NCI-H748 treated with DMSO at 0.1 percent for 48 hours (cell line): ENCODE results near the gene CYBC1.
A peak's percentile ranks its signal among the peaks of the same experiment; 100 is the strongest.

ENCODE experiments used
- DNase-seq: peaks from one replicate; lab custom pipeline; 2025; lab: John Stamatoyannopoulos, UW

CYBC1 gene

DNA sequence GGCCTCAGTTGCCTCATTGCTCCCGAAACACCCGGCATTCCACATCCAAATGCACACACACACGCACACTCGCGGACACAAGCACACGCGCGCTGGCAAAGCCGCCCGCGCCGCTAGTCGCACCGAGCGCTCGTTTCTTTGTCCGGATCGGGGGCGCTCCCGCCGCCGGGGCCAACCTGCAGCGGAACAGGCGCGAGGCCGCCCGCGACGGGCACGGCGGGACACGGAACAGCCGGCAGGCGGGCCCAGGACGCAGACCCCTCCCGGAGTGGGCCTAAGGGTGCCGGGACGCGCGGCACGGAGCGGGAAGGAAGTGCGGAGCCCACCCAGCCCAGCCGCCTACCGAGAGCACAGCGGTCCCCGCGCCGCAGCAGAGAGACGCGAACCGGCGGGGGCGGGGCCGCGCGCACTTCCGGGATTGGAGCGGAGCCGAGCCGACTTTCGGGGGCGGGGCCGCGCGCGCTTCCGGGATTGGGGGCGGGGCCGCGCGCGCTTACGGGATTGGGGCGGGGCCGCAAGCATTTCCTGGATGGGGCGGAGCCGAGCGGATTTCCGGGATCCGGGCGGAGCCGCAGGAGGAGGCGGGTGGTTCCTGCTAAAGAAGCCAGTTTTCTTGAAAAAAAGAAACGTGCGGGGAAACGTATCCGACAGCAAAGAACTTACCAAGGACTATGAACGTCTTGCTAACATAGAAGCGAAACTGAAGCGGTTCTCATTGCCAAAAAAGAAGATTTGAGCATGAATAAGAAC lies at the start of gene CYBC1:
CYBC1 (minus strand) TSS at position 396 of the 750 bp plus-strand sequence. CDS start 1,498 bp downstream, outside the sequence.
- peak; percentile 84 for DNase-seq

DNA sequence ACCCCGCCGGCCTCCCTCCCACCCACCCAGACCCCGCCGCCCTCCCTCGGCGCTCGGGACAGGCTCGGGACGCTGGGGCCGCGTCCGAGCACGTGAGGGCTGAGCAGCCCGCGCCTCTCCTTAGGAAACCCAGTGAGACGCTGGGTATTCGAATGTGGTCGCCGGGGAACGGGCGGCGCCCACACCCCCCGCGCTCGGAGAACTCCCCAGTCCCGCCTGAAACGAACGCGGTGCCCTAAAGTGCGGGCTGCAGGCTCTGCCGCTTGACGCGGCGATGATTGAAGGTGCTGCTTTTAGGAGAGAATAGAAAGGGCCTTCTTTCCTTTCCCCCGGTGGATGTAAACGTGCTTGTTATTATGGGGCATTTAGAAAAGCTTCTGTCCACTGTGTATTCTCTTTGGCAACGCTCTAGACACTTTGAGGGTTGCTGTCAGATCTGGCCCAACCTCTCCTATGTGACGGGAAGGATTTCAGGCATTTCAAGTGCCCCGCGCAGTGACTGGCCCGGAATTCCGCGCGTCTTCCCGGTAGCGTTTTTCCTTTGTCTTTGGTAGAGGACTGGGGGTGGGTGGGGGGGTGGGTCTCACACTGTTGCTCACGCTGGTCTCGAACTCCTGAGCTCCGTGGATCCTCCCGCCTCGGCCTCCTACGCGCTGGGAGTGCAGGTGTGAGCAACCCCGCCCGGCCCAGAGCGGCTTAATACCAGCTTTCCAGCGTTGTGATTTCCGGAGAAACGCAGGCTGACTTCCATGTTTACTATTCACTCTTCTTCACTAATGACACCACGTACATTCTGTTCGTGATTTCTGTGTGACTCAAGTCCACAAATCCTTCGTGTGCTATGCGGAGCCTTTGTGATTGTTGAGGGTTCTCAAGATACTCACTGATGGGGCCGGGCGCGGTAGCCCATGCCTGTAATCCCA lies 47.2 kb upstream of the CYBC1 start:
- no peak for DNase-seq

DNA sequence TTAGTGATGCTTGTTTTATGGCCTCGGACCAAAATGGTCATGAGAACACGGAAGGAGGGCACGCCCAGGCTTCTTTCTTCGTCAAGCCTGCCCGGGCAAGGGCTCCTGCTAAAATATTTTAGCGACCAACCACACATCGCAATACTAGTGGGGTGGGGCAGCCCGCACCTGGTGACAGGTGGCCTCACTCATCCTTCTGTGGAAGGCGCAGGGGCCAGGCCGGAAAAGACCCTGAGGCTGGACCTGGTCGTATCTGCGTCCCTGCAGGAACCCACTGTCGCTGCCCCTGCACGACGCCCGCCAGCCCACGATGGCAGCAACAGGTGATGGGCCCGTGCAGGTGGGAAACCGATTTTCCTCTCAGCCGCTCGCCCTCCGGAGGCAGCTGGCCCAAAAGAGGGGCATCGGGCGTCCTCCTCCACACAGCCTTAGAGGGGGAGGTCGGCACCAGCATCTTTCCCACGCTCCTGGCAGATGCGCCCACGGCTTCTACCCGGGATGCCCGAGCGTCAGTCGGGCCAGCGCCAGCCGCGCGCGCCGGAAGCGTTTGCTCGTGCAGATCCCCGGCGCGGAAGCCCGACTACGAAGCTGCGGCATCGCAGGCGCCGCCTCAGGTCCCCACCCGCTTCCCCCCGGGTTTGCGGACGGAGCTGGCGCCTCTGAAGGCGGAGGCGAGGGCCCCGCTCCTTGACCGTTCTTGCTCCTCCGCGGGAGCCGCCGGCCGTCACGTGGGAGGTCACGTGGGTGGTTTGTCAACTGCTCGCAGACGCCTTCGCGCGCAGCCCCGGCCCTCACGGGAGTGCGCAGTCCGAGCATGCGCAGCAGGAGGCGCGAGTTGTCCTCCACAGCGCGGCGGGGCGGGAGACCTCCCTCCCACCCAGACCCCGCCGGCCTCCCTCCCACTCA lies 46.2 kb upstream of the CYBC1 start:
- DNase-seq: peak; percentile 86

DNA sequence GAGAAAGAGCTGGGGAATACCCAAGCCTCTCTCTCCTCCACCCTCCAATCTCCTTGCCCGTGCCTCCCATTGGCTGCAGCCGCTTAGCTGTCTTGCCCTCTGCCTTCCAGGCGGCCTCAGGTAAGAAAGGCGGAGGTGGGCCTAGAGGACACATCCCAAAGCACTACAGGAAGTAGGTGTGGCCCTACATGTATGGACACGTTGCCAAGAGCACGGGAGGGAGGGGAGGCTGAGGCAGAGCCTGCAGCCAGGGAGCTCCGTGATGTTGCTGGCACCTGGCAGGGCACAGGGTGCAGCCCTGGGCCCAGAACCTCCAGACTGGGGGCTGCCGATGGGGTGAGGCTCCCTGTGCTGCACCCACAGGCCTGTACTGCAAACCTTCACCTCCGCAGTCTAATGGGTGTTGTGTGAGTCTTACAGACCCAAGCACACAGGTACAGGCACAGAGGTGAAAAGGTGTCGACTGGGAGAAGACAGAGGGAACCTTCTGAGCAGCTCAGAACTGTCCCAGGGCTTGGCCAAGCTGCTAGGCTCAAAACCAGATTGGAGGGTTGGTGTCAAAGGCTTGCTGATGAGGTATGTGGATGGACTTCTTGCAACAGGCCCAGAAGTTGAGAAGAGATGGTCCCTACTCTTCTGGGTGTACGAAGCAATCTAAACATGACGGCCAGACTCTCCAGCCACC lies 45.4 kb upstream of the CYBC1 start:
- peak; percentile 63 for DNase-seq

DNA sequence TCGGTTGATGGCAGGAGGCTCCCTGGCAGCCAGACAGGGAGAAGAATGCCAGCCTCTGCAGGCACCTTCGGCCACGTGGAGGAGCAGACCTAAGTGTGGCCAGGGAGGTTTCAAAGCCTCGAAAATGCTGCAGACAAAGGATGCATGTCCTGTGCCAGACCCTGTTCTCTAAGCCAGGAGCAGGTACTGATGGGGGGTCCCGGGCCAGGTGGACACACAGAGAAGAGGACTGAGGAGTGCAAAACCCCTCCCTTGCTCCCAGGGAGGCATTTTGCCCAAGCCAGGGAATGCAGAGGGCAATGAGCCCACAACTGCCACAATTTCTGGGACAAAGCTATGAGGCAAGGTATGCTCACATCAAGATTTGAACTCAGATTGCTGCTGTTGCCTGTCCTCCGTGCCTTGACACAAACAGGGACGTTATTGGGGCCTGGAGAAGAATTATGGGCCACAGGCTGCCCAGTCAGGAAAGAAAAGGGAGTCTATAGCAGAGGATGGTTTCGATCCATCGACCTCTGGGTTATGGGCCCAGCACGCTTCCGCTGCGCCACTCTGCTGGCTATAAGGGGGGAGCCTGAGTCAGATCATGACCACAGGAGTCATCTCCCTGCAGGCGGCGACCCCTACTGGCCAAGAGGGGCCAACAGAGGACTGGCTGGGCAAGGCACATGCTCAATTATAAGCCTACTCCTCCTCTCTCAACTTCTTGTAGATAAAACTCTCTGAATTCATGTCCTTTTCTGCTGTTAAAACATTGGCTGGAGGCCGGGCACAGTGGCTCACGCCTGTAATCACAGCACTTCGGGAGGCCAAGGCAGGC lies 43.9 kb upstream of the CYBC1 start:
- peak; percentile 91 for DNase-seq

DNA sequence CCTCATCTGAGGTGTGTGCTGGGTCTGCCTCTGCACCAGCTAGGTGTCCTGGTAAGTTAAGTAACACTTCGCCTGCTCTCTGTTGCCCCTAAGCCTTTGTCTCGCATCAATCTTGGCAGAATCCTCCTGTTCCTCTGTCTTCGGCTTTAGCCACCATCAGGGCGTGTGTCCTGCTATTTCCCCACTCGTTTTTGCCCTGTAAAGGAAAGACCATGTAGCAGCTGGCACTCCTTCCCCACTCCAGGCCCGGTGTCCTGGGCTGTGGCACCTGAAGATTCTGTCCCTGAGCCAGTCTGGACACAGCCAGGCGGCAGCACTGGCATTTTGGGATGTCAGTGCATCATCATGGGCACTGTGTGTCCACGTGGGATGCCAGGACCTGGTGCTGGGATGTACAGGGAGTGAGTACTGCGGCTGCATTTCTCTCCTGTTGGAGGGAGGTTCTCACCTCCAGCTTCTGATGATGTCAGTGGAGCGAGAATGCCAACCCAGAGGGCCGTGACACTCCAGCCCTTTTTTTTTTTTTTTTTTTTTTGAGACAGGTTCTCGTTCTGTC lies 42.8 kb upstream of the CYBC1 start:
- DNase-seq: no peak

DNA sequence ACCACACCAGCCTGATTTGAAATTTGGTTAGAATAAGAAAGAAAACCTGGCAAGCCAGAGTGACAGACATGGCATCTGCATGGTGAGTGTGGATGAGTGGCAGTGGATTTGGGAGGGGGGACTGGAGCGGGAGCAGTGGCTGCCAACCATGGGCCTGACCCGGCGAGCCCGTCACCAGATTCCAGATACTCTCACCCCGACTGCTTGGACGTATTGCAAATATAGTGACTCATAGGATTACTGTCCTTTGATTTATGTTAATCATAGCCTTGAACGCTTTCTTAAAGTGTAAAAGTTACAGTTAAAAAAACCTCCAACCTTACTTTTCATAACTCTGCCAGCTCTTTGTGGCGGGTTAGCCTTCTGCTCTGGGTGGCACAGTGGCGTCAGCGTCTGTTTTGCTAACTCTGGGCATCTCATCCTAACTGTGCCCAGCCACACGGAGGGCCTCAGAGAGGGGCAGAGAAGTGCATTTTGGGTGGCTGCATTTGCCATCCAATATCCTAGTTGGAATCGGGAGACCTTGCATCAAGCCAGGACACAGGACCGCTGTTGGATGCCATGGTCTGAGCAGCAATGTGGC lies 42.2 kb upstream of the CYBC1 start:
- no peak for DNase-seq

DNA sequence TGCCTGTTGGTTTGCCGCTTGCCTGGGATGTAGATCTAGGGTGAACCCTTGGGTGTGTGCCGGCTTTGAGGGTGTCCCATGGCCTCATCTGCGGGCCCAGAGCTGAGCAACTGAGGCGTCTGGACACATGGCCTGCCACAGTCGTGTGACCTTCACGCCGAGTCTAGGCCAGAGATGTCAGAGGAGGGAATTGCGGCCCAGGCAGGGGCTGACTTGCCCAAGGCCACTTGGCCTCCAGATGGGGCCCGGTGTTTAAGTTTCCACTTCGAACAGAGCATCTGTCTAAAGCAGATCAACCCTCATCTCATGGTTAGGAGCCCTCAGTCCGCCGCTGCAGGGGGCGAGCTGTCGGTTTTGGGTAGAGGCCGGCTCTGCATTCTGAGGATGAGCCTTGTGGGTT lies 41.0 kb upstream of the CYBC1 start:
- DNase-seq: no peak

DNA sequence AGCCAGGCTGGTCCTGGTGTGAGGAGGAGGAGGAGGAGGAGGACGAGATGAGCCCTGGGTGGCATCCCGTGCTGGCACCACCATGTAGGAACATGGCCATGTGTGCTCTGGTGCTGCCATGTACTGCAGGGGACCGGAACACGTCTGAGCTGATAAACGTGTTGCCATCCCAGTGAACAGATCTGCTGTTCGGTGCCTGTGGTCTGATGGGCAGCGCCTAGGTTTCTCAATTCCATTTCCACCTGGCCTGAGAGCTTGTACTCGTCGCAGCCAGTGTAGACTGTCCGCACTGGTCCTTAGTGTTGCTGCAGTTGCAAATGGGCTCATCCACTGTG lies 40.6 kb upstream of the CYBC1 start:
- no peak for DNase-seq

DNA sequence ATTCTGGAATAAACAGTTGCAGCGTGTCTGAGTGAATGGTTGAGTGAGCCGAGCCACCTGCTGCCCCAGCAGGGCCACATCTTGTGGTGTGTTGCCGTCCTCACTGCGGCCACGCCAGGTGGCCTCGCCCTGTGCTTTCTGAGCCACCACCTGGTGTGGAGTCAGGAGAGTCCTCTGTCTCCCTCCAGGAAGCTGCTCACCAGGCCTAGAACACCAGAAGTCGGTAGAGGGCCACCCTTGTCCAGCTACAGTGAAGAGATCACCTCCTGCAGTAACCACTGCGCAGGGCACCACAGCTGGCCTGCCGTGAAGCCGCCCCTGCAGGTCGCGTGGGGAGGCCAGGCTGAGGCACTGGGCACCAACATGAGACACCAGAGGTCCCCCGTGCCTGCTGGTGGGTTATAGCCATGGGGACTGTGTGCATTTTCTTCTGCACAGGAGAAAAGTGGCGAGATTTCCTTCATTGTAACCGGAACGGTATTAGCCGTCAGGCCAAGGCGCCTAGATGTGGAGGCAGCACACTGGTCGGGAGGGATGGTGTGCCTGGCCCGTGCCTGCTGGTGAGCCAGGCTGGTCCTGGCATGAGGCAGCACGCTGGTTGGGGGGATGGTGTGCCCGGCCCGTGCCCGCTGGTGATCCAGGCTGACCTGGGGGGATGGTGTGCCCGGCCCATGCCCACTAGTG lies 40.1 kb upstream of the CYBC1 start:
- DNase-seq: no peak

DNA sequence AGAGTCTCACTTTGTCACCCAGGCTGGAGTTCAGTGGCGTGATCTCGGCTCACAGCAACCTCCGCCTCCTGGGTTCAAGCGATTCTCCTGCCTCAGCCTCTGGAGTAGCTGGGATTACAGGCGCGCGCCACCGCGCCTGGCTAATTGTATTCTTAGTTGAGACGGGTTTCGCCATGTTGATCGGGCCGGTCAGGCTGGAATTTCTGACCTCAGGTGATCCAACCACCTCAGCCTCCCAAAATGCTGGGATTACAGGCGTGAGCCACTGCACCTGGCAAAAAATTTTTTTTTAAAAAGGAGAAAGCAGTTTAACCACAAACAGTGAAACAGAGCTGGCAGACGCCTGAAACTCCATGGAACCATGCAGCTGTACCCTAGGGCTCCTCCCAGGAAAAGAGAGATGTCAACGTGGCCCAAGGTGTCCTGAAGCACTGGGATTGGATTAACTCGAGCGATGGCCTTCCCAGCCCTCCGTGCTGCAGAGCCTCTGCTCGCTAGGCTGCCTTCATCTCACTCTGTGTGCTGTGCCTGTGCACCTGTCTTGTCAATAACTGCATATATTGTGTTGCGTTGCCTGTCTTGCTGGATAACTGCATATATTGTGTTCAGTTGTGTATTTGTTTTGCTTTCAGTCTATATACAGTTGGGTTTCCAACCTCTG lies 39.4 kb upstream of the CYBC1 start:
- DNase-seq: no peak

DNA sequence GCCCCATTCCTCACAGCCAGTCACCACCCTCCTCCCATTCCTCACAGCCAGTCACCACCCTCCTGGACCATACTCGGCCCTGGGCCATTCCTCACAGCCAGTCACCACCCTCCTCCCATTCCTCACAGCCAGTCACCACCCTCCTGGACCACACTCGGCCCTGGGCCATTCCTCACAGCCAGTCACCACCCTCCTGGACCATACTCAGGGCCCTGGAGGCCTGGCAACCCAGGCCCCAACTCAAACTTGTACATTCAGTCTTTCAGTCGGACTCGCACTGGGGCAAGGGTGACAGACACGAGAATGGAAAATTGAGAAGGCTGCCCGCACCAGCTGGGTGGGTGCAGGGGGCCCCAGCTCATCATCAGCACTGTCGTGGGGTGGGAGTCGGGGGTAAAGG lies 38.6 kb upstream of the CYBC1 start:
- no peak for DNase-seq

DNA sequence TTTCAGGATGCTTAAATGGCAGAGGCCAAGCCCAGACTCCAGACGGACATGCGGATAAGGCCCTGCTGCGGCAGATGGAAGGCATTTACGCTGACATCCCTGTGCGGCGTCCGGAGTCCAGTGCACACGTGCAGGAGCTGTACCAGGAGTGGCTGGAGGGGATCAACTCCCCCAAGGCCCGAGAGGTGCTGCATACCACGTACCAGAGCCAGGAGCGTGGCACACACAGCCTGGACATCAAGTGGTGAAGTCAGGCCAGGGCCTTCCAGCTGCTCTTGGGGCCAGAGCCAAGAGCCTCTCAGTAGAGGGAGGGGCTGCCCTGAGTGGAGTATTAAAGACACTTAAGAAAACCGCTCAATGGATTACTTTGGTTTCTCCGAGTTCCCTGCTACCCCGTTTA lies 37.4 kb upstream of the CYBC1 start:
- DNase-seq: no peak

DNA sequence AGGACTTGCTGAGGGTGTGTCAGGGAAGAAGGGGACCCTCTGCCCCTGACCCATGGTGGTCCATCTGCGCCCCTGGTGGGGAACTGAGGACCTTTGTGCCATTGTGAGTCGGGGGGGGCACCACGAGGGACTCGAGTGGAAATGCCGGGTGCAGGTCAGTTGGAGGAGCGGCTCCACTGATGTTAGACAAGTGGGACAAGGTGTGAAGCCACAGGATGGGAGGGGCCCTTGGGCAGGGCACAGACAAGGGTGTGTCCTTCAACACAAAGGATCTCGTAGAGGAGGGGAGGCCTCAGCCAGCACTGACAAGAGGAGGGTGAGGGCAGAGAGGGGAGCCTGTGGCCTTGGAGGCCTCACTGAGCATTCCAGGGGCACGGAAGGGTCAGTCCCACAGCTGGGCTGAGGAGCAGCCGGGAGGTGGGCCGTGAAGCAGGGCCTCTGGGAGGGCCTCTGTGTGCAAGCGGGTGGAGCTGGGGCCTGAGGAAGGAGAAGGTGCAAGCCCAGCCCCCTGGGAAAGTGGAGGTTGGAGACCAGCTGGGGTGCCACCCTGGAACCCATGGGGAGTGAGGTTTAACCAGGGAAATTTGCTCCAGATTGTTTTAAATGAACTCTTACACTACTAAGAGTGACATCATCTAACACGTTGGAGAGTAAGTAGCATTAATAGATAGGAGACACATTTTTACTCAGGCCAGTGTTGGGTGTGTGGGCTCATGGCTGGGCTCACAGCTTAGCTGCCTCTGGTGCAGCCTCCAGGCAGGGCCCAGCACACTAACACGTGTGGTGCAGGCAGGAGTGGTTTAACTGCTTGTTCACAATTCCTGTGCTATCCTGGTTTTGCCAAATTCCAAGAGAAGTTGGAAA lies 35.9 kb upstream of the CYBC1 start:
- DNase-seq: no peak

DNA sequence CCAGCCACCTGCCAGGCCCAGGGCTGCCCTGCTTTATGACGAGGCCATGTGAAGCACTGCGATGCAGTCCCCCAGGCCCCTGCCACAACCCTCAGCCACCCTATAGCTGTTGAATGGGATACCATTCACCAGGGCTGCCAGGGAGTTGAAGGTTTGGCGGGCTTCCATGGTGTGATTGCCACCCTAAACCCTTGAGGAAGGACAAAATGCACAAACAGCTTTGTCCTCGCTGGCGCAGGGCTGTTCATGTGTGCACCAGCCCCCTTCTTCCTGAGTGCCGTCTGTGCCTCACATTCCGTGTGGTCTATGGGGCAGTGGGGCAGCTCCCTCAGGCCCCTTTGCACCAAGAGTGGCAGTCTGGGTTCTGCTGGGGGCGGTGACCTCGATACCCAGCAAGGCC lies 33.3 kb upstream of the CYBC1 start:
- no peak for DNase-seq

DNA sequence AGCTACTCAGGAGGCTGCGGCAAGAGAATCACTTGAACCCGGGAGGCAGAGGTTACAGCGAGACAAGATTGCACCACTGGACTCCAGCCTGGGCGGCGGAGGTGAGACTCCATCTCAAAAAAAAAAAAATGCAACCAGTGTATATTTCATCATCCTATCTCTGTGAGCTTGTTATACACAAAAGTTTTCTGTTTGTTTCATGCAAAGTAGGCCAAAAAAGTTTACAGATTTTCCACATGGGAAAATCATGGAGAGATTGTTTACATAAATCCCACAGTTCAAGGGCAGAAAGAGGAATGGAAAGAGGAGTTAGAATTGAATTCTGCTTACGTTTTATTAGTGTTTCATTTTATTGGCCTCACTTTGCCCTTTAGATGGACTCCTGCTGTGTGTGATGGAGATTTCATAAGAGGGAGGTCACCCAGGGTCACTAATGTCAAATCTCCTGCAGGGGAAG lies 32.7 kb upstream of the CYBC1 start:
- no peak for DNase-seq

DNA sequence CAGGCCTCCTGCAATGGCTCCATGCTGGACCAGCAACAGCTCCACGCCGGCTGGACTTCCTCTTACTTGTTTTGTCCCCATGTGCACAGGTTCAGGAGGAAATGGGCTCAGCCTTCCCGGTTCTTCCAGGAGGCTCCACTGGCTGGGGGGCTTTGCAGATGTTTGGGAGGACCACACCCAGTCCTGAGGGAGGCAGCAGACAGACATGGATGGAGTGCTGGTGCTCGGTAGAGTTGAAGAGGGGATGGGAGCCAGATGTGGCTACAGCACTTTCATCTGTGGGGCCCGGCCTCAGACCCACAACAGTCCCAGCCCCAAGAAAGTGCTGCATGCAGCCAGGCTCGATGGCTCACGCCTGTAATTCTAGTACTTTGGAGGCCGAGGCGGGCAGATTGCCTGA lies 29.8 kb upstream of the CYBC1 start:
- no peak for DNase-seq

DNA sequence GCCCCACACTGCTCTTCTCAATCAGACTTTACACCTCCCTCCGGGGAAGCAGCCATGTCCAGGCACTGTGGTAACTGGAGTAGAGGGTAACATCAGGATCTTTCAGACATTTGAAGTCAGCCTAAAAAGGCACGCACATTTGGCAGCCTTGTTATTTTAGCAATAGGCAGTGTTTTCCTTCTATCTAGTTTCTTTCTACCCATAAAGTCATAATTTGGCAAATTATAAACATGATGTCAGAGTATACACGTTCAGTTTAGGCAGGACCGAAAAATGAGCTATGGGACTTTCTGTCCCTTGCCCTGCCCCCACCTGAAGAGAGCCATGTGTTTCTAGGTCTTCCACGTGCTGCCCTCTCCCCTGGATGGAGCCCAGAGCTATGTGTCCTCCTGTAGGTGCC lies 29.1 kb upstream of the CYBC1 start:
- no peak for DNase-seq
